Loucy (cell line): ENCODE measurements around the gene THY1.

ENCODE experiments used
- H2AFZ ChIP-seq: fragments of 200-600 bp; sonication (generic); 2 replicates; pipeline ENCODE4 v1.6.0; 2016; ENCODE audit warnings: antibody characterized with exemption, mild to moderate bottlenecking, low read length, moderate library complexity
- H3F3A ChIP-seq: fragments of 200-600 bp; 2 replicates; pipeline ENCODE4 v1.6.0; 2016; ENCODE audit warnings: antibody characterized with exemption, low read depth, mild to moderate bottlenecking
- H3K27me3 ChIP-seq: fragments of 200-600 bp; sonication (generic); 2 replicates; pipeline ENCODE4 v1.6.1; 2014; ENCODE audit warnings: low read length, mild to moderate bottlenecking; ENCODE audit not compliant: insufficient read depth, poor library complexity, severe bottlenecking
- H3K36me3 ChIP-seq: fragments of 200-600 bp; sonication (generic); 2 replicates; pipeline ENCODE4 v1.6.1; 2016; ENCODE audit warnings: low read length; ENCODE audit not compliant: insufficient read depth
- H3K4me1 ChIP-seq: fragments of 200-600 bp; sonication (generic); 2 replicates; pipeline ENCODE4 v1.5.1; 2014; ENCODE audit warnings: low read length, mild to moderate bottlenecking; ENCODE audit not compliant: insufficient read depth, poor library complexity, severe bottlenecking
- H3K4me2 ChIP-seq: fragments of 200-600 bp; sonication (generic); 2 replicates; pipeline ENCODE4 v1.6.0; 2014; ENCODE audit warnings: antibody characterized with exemption, low read length, low read depth, mild to moderate bottlenecking; ENCODE audit not compliant: poor library complexity, severe bottlenecking
- H3K4me3 ChIP-seq: fragments of 200-600 bp; sonication (generic); 2 replicates; pipeline ENCODE4 v1.5.1; 2014; ENCODE audit warnings: low read length, mild to moderate bottlenecking, mixed read lengths; ENCODE audit not compliant: poor library complexity, severe bottlenecking
- H3K79me2 ChIP-seq: fragments of 200-600 bp; sonication (generic); 2 replicates; pipeline ENCODE4 v1.6.1; 2014; ENCODE audit warnings: low read length; ENCODE audit not compliant: insufficient read depth
- H3K9ac ChIP-seq: fragments of 200-600 bp; sonication (generic); 2 replicates; pipeline ENCODE4 v1.6.0; 2014; ENCODE audit warnings: mild to moderate bottlenecking, low read depth, low read length, moderate library complexity; ENCODE audit not compliant: poor library complexity, severe bottlenecking
- H3K9me2 ChIP-seq: fragments of 200-600 bp; sonication (generic); replicated peaks from 2 replicates; pipeline ENCODE4 v1.6.1; 2016; ENCODE audit warnings: low read depth, low read length, mixed read lengths
- H3K9me3 ChIP-seq: fragments of 200-600 bp; sonication (generic); 2 replicates; pipeline ENCODE4 v1.6.1; 2014; ENCODE audit warnings: mild to moderate bottlenecking, antibody characterized with exemption, low read length, low read depth; ENCODE audit not compliant: insufficient read depth
- H4K20me1 ChIP-seq: fragments of 200-600 bp; sonication (generic); 2 replicates; pipeline ENCODE4 v1.6.0; 2014; ENCODE audit warnings: antibody characterized with exemption, low read length, mild to moderate bottlenecking; ENCODE audit not compliant: insufficient read depth, poor library complexity, severe bottlenecking
- EZH2phosphoT487 ChIP-seq: fragments of 200-600 bp; IDR thresholded peaks from 2 replicates; pipeline ENCODE4 v1.6.1; 2018; ENCODE audit warnings: antibody characterized with exemption, mild to moderate bottlenecking, moderate library complexity, borderline replicate concordance
- TF ChIP-seq, protein P1 (sequence below): fragments of 200-600 bp; sonication (generic); conservative IDR thresholded peaks from 2 replicates; pipeline ENCODE4 v1.5.1; 2014; ENCODE audit warnings: mild to moderate bottlenecking, antibody characterized with exemption, low read length

Gene THY1

GRCh38 chr11:119381181-119381988 lies 41.6 kb downstream of the THY1 start, which contains the start of gene USP2:
USP2 (minus strand) TSS chr11:119381690; CDS start chr11:119373480, 8,210 bp downstream.
- peak within 1 kb of the TSS; percentile 67 for H3K9ac ChIP-seq
- no peaks in the 10 kb centered on the region for H3K9me3 ChIP-seq
- H3K9me2 ChIP-seq = no peaks in the 10 kb centered on the region
- no peaks in the 10 kb centered on the region for H4K20me1 ChIP-seq
- no peaks in the 10 kb centered on the region for H3F3A ChIP-seq
- H3K79me2 ChIP-seq = no peaks in the 10 kb centered on the region
- H3K27me3 ChIP-seq = no peaks in the 10 kb centered on the region
- H3K4me2 ChIP-seq = peak within 1 kb of the TSS; percentile 78
- peaks cover 21% of the 10 kb centered on the region for H3K4me1 ChIP-seq
- no peaks in the 10 kb centered on the region for H3K36me3 ChIP-seq
- H2AFZ ChIP-seq = peak within 1 kb of the TSS; percentile 92
- peak within 1 kb of the TSS; percentile 78 for H3K4me3 ChIP-seq
- TF ChIP-seq, protein P1, sequence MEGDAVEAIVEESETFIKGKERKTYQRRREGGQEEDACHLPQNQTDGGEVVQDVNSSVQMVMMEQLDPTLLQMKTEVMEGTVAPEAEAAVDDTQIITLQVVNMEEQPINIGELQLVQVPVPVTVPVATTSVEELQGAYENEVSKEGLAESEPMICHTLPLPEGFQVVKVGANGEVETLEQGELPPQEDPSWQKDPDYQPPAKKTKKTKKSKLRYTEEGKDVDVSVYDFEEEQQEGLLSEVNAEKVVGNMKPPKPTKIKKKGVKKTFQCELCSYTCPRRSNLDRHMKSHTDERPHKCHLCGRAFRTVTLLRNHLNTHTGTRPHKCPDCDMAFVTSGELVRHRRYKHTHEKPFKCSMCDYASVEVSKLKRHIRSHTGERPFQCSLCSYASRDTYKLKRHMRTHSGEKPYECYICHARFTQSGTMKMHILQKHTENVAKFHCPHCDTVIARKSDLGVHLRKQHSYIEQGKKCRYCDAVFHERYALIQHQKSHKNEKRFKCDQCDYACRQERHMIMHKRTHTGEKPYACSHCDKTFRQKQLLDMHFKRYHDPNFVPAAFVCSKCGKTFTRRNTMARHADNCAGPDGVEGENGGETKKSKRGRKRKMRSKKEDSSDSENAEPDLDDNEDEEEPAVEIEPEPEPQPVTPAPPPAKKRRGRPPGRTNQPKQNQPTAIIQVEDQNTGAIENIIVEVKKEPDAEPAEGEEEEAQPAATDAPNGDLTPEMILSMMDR = peak; percentile 81
- TF ChIP-seq EZH2phosphoT487 = no peak

GRCh38 chr11:119380827-119381180 lies 42.2 kb downstream of the THY1 start:
- Histone ChIP-seq H3K27me3 (no peaks in the 10 kb centered on the region), H3K4me1 (peaks cover 21% of the 10 kb centered on the region), H3K36me3 (no peaks in the 10 kb centered on the region), H3K4me3 (peak overlapping the region; percentile 78), H4K20me1 (no peaks in the 10 kb centered on the region), H3K79me2 (no peaks in the 10 kb centered on the region), H3K9me2 (no peaks in the 10 kb centered on the region), H3F3A (no peaks in the 10 kb centered on the region), H3K4me2 (peak overlapping the region; percentile 78), H3K9ac (peak overlapping the region; percentile 67), H2AFZ (peak overlapping the region; percentile 92), H3K9me3 (no peaks in the 10 kb centered on the region)
- TF ChIP-seq, protein P1 = no peak
- TF ChIP-seq EZH2phosphoT487 = no peak

GRCh38 chr11:119380160-119380826 lies 42.7 kb downstream of the THY1 start:
- Histone ChIP-seq H3K9me3 (no peaks in the 10 kb centered on the region), H3K4me1 (peaks cover 21% of the 10 kb centered on the region), H3K4me2 (peak overlapping the region; percentile 78), H3F3A (no peaks in the 10 kb centered on the region), H3K27me3 (no peaks in the 10 kb centered on the region), H3K36me3 (no peaks in the 10 kb centered on the region), H4K20me1 (no peaks in the 10 kb centered on the region), H2AFZ (peak overlapping the region; percentile 92), H3K79me2 (no peaks in the 10 kb centered on the region), H3K4me3 (peak overlapping the region; percentile 78), H3K9ac (peak overlapping the region; percentile 67), H3K9me2 (no peaks in the 10 kb centered on the region)
- TF ChIP-seq, protein P1 = no peak
- no peak for TF ChIP-seq EZH2phosphoT487
